Islet precursor cell (in vitro differentiated cells): ENCODE results near the gene CHCHD5.
A peak's percentile ranks its signal among the peaks of the same experiment; 100 is the strongest.

Experiments
- DNase-seq: peaks from one replicate; pipeline ENCODE4 v3.0.0-alpha.2; 2018

The CHCHD5 gene

GRCh38 chr2:112625474-112626114, 41.2 kb downstream of the CHCHD5 start:
- peak; percentile 21 for DNase-seq

- DNase-seq = peak; percentile 76
Observed at GRCh38 chr2:112626604-112627059, 42.2 kb downstream of the CHCHD5 start.

- peak; percentile 86 for DNase-seq
Observed at GRCh38 chr2:112627060-112628040, 42.9 kb downstream of the CHCHD5 start.

DNA sequence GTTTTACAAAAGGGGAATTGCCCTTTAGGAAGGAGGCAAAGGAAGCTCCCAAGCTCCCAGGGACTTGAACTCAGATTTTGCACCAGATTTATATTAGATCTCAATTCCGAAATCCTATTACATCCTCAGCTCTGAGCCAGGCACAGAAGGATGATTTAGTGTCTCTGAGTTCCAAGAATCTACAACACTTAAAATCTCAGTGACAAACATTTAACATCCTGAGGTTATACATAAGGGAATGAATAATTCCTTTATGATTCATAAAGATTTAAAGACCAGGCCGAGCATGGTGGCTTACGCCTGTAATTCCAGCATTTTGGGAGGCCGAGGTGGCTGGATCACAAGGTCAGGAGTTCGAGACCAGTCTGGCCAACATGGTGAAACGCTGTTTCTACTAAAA, 44.8 kb downstream of the CHCHD5 start:
- DNase-seq = no peak

DNA sequence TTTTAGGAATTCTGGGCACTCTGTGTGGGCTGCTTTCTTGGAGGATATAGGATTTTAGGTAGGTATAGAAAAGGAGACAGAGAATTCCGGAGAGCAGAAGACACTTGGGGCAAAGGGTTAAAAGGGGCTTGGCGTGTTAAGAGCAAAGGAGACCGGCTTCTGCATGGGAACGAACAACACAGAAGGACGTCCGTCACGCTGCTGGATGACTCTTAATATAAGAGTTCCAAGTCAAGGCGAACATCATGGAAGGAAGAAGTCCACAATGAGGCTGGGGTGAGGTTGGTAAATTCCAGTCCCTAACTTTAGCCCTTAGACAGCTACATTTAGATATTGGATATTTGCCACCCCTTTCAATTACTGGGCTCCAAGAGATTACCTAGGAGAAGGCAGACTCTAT, 45.4 kb downstream of the CHCHD5 start:
- no peak for DNase-seq

DNA sequence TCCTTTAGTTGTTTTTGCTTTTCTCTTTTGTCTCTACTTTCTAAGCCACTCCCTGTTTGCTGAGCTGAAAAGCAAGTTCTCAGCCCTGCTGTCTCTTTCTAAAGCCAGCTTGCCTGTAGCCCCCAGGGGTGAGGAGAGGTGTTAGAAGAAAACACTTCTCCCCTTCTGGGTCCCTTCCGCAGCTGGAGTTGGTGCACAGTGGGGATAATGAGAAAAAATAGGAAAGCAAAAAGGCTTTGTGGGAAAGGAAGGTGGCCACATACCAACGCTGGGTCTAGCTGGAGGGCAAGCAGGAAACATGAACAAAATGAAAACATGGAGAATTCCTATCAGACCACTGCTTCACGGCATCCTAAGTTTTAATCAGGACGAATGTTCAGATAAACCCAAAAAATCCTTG, 45.9 kb downstream of the CHCHD5 start:
- no peak for DNase-seq

DNA sequence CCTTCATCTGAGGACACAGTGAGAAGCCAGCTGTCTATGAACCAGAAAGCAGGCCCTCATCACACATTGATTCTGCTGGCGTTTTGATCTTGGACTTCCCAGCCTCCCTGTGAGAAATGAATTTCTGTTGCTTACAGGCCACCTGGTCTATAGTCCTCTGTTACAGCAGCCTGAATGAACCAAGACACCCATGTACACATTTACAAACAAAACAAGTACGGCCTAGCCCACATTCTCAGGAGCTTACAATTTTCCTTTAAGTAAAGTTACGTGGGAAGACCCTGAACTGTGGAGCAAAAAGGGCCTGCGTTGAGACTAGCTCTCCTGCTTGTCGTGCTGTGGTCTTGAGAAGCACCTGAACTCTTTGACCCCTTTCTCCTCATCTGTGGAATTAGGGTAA, 49.3 kb downstream of the CHCHD5 start:
- no peak for DNase-seq

DNA sequence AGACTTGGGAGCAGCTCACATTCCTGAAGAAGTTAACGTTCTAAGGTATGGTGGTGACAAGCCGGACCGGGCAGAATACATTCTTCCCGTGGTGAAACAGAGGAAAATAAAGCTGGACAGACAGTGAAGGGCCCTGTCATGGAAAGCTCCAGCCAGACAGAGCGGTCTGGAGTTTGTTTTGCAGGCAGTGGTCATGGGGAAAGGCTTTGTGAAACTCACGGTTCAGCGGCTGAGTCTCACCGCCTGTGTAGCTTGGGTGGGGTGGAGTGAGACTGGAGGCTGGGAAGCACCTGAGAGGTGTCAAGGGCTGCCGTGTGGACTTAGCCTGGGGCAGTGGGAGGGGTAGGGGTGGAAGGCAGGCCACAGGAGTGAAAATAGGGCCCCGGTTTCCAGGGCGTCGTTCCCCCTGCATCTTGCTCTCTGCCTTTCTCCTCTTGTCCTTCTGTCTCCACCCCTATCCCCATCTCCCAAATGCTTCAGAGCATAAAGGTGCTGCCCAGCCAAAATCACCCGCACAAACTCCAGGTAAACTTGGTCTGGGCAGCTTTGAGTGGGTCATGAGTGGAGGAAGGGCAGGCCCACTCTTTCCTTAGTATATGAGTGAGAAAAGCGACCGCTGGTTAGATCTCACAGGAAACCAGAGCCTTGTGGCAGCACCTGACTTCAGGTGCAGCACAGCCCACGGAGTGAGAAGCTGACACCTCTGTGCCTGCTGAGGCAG, 49.9 kb downstream of the CHCHD5 start:
- DNase-seq = peak; percentile 80

- no peak for DNase-seq
Observed at GRCh38 chr2:112634874-112635157, 50.4 kb downstream of the CHCHD5 start.

GRCh38 chr2:112636605-112637288, 52.3 kb downstream of the CHCHD5 start:
- DNase-seq = no peak

DNA sequence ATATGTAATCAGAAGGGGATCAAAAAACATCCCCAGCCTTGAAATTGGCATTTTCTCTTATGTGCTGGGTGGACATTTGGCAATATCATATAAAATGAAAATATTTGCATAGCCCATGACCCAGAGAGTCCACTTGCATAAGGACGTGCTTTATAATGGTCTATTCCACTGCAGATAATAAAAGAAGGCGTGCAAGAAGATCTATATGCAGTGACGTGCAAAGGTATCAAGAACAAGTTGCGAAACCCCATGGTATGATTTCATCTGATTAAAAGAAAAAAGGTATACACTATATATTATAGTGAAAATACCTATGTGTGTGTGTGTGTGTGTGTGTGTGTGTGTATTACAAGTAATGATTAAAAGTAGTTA, 52.9 kb downstream of the CHCHD5 start:
- DNase-seq = no peak
